ENCODE results near the gene CTNNB1. TPM values are rescaled to one million over a fixed set of nuclear protein-coding genes. Genes with fewer than 3 reads are reported as not detected.

CTNNB1 gene
- total and polyA plus RNA-seq, 5 donors from 2014 or later: 46.6 to 177 (median 47.9) TPM

GRCh38 chr3:41247055-41248004 is 48.0 kb downstream of the CTNNB1 start:
- no peaks in the 10 kb centered on the region for H3K27me3 ChIP-seq (ENCODE audit: control insufficient read depth, insufficient read depth, low read length)
- no peaks in the 10 kb centered on the region for H3K36me3 ChIP-seq (ENCODE audit: control insufficient read depth, insufficient read depth, low read length)
- no peak overlapping the region for H3K27ac Mint-ChIP-seq
- no peak for DNase-seq
- no peak overlapping the region for H3K4me3 ChIP-seq (ENCODE audit: low read depth, low read length)
- H3K4me1 ChIP-seq (ENCODE audit: control insufficient read depth, insufficient read depth, low read length, poor library complexity, severe bottlenecking): no peaks in the 10 kb centered on the region
- peaks cover 5% of the 10 kb centered on the region for H3K27me3 Mint-ChIP-seq
- no peak for ATAC-seq (ENCODE audit: low read depth in 2 of 2)
- H3K36me3 Mint-ChIP-seq: peaks cover 6% of the 10 kb centered on the region
- no peak overlapping the region for H3K4me3 Mint-ChIP-seq
- no peak overlapping the region for H3K27ac ChIP-seq (ENCODE audit: insufficient read depth, low read length, poor library complexity, severe bottlenecking)
- peaks cover 0 to 4% (median 0%) of the 10 kb centered on the region in 4 donors for H3K4me1 Mint-ChIP-seq
- H3K9me3 ChIP-seq (ENCODE audit: control insufficient read depth in 2 of 2, low read length in 2 of 2): no peaks in the 10 kb centered on the region
- peaks cover 0 to 3% (median 0%) of the 10 kb centered on the region in 7 donors for H3K9me3 Mint-ChIP-seq

GRCh38 chr3:41248525-41248924 is 49.2 kb downstream of the CTNNB1 start:
- ATAC-seq (ENCODE audit: low read depth in 2 of 2) (no peak), DNase-seq (no peak)
- no peaks in the 10 kb centered on the region for H3K27me3 ChIP-seq (ENCODE audit: control insufficient read depth, insufficient read depth, low read length)
- no peaks in the 10 kb centered on the region for H3K9me3 ChIP-seq (ENCODE audit: control insufficient read depth in 2 of 2, low read length in 2 of 2)
- Mint-ChIP-seq H3K27me3 (peaks cover 5% of the 10 kb centered on the region), H3K4me3 (no peak overlapping the region), H3K4me1 (no peaks in the 10 kb centered on the region), H3K36me3 (peaks cover 7% of the 10 kb centered on the region), H3K27ac (no peak overlapping the region), H3K9me3 (peaks cover 0 to 3% (median 0%) of the 10 kb centered on the region in 7 donors)
- H3K36me3 ChIP-seq (ENCODE audit: control insufficient read depth, insufficient read depth, low read length): no peaks in the 10 kb centered on the region
- H3K4me1 ChIP-seq (ENCODE audit: control insufficient read depth, insufficient read depth, low read length, poor library complexity, severe bottlenecking): no peaks in the 10 kb centered on the region
- no peak overlapping the region for H3K27ac ChIP-seq (ENCODE audit: insufficient read depth, low read length, poor library complexity, severe bottlenecking)
- no peak overlapping the region for H3K4me3 ChIP-seq (ENCODE audit: low read depth, low read length)

GRCh38 chr3:41249318-41249717 is 50.0 kb downstream of the CTNNB1 start:
- no peak overlapping the region for H3K4me3 ChIP-seq (ENCODE audit: low read depth, low read length)
- no peak for DNase-seq
- peaks cover 0 to 3% (median 0%) of the 10 kb centered on the region in 7 donors for H3K9me3 Mint-ChIP-seq

GRCh38 chr3:41250825-41251224 is 51.5 kb downstream of the CTNNB1 start:
- Histone ChIP-seq H3K27me3 (ENCODE audit: control insufficient read depth, insufficient read depth, low read length) (no peaks in the 10 kb centered on the region), H3K4me3 (ENCODE audit: low read depth, low read length) (no peak overlapping the region), H3K9me3 (ENCODE audit: control insufficient read depth in 2 of 2, low read length in 2 of 2) (no peaks in the 10 kb centered on the region), H3K36me3 (ENCODE audit: control insufficient read depth, insufficient read depth, low read length) (no peaks in the 10 kb centered on the region), H3K27ac (ENCODE audit: insufficient read depth, low read length, poor library complexity, severe bottlenecking) (no peak overlapping the region), H3K4me1 (ENCODE audit: control insufficient read depth, insufficient read depth, low read length, poor library complexity, severe bottlenecking) (no peaks in the 10 kb centered on the region)
- no peaks in the 10 kb centered on the region for H3K4me1 Mint-ChIP-seq
- H3K27me3 Mint-ChIP-seq: peaks cover 5% of the 10 kb centered on the region
- ATAC-seq (ENCODE audit: low read depth in 2 of 2) (no peak), DNase-seq (no peak)
- peaks cover 11% of the 10 kb centered on the region for H3K36me3 Mint-ChIP-seq
- no peak overlapping the region for H3K27ac Mint-ChIP-seq
- H3K9me3 Mint-ChIP-seq: peaks cover 0 to 3% (median 0%) of the 10 kb centered on the region in 7 donors
- no peak overlapping the region for H3K4me3 Mint-ChIP-seq

More at GRCh38 chr3:41249318-41249717, 50.0 kb downstream of the CTNNB1 start:
- Mint-ChIP-seq H3K4me1 (no peaks in the 10 kb centered on the region), H3K36me3 (peaks cover 11% of the 10 kb centered on the region), H3K4me3 (no peak overlapping the region), H3K27ac (no peak overlapping the region), H3K27me3 (peaks cover 5% of the 10 kb centered on the region)
- Histone ChIP-seq H3K27ac (ENCODE audit: insufficient read depth, low read length, poor library complexity, severe bottlenecking) (no peak overlapping the region), H3K4me1 (ENCODE audit: control insufficient read depth, insufficient read depth, low read length, poor library complexity, severe bottlenecking) (no peaks in the 10 kb centered on the region), H3K36me3 (ENCODE audit: control insufficient read depth, insufficient read depth, low read length) (no peaks in the 10 kb centered on the region), H3K9me3 (ENCODE audit: control insufficient read depth in 2 of 2, low read length in 2 of 2) (no peaks in the 10 kb centered on the region), H3K27me3 (ENCODE audit: control insufficient read depth, insufficient read depth, low read length) (no peaks in the 10 kb centered on the region)
- ATAC-seq (ENCODE audit: low read depth in 2 of 2): no peak

GRCh38 chr3:41251593-41251992 is 52.3 kb downstream of the CTNNB1 start:
- no peak for DNase-seq
- no peaks in the 10 kb centered on the region for H3K27me3 ChIP-seq (ENCODE audit: control insufficient read depth, insufficient read depth, low read length)
- Mint-ChIP-seq H3K36me3 (peaks cover 11% of the 10 kb centered on the region), H3K9me3 (peaks cover 0 to 3% (median 0%) of the 10 kb centered on the region in 7 donors), H3K27me3 (peaks cover 5% of the 10 kb centered on the region), H3K27ac (no peak overlapping the region), H3K4me1 (no peaks in the 10 kb centered on the region), H3K4me3 (no peak overlapping the region)
- H3K9me3 ChIP-seq (ENCODE audit: control insufficient read depth in 2 of 2, low read length in 2 of 2): no peaks in the 10 kb centered on the region
- no peaks in the 10 kb centered on the region for H3K36me3 ChIP-seq (ENCODE audit: control insufficient read depth, insufficient read depth, low read length)
- H3K4me1 ChIP-seq (ENCODE audit: control insufficient read depth, insufficient read depth, low read length, poor library complexity, severe bottlenecking): no peaks in the 10 kb centered on the region
- no peak for ATAC-seq (ENCODE audit: low read depth in 2 of 2)
- H3K4me3 ChIP-seq (ENCODE audit: low read depth, low read length): no peak overlapping the region
- no peak overlapping the region for H3K27ac ChIP-seq (ENCODE audit: insufficient read depth, low read length, poor library complexity, severe bottlenecking)

GRCh38 chr3:41258239-41258800 is 59.0 kb downstream of the CTNNB1 start:
- ATAC-seq (ENCODE audit: low read depth in 2 of 2): no peak
- H3K36me3 ChIP-seq (ENCODE audit: control insufficient read depth, insufficient read depth, low read length): no peaks in the 10 kb centered on the region
- DNase-seq: no peak
- H3K4me3 ChIP-seq (ENCODE audit: low read depth, low read length): no peak overlapping the region
- no peaks in the 10 kb centered on the region for H3K27me3 ChIP-seq (ENCODE audit: control insufficient read depth, insufficient read depth, low read length)
- no peaks in the 10 kb centered on the region for H3K4me1 ChIP-seq (ENCODE audit: control insufficient read depth, insufficient read depth, low read length, poor library complexity, severe bottlenecking)
- H3K9me3 ChIP-seq (ENCODE audit: control insufficient read depth in 2 of 2, low read length in 2 of 2): no peaks in the 10 kb centered on the region
- Mint-ChIP-seq H3K27me3 (no peaks in the 10 kb centered on the region), H3K9me3 (peaks cover 0 to 4% (median 0%) of the 10 kb centered on the region in 7 donors), H3K4me1 (peaks cover 0 to 2% (median 0%) of the 10 kb centered on the region in 4 donors), H3K27ac (no peak overlapping the region), H3K36me3 (peaks cover 4% of the 10 kb centered on the region), H3K4me3 (no peak overlapping the region)
- H3K27ac ChIP-seq (ENCODE audit: insufficient read depth, low read length, poor library complexity, severe bottlenecking): no peak overlapping the region

- no peaks in the 10 kb centered on the region for H3K9me3 ChIP-seq (ENCODE audit: control insufficient read depth in 2 of 2, low read length in 2 of 2)
- H3K9me3 Mint-ChIP-seq: peaks cover 0 to 7% (median 0%) of the 10 kb centered on the region in 7 donors
Observed at GRCh38 chr3:41259449-41260062, 60.3 kb downstream of the CTNNB1 start.

More at GRCh38 chr3:41259449-41260062, 60.3 kb downstream of the CTNNB1 start:
- DNase-seq (no peak), ATAC-seq (ENCODE audit: low read depth in 2 of 2) (no peak)
- H3K27me3 ChIP-seq (ENCODE audit: control insufficient read depth, insufficient read depth, low read length): no peaks in the 10 kb centered on the region
- no peak overlapping the region for H3K27ac ChIP-seq (ENCODE audit: insufficient read depth, low read length, poor library complexity, severe bottlenecking)
- no peak overlapping the region for H3K4me3 ChIP-seq (ENCODE audit: low read depth, low read length)
- no peaks in the 10 kb centered on the region for H3K4me1 ChIP-seq (ENCODE audit: control insufficient read depth, insufficient read depth, low read length, poor library complexity, severe bottlenecking)
- H3K36me3 ChIP-seq (ENCODE audit: control insufficient read depth, insufficient read depth, low read length): no peaks in the 10 kb centered on the region
- peaks cover 3% of the 10 kb centered on the region for H3K36me3 Mint-ChIP-seq
- peaks cover 0 to 2% (median 0%) of the 10 kb centered on the region in 4 donors for H3K4me1 Mint-ChIP-seq
- no peaks in the 10 kb centered on the region for H3K27me3 Mint-ChIP-seq
- H3K4me3 Mint-ChIP-seq: no peak overlapping the region
- H3K27ac Mint-ChIP-seq: peak overlapping the region in 2 of 3 donors; percentile 2 to 40

All from CD4-positive, CD25-positive, alpha-beta regulatory T cell (primary cell).